ENCODE measurements around the gene FBRS.

The FBRS gene

GRCh38 chr16:30655815-30656347, 2.4 kb upstream of the FBRS start:
- DNase-seq (ENCODE audit: insufficient read length, low spot score) (no peak), FAIRE-seq (no peak)
- TF ChIP-seq CTCF (IDR thresholded peaks at IDR 0.05; ENCODE audit: insufficient read depth, missing control alignments): no peak

DNA sequence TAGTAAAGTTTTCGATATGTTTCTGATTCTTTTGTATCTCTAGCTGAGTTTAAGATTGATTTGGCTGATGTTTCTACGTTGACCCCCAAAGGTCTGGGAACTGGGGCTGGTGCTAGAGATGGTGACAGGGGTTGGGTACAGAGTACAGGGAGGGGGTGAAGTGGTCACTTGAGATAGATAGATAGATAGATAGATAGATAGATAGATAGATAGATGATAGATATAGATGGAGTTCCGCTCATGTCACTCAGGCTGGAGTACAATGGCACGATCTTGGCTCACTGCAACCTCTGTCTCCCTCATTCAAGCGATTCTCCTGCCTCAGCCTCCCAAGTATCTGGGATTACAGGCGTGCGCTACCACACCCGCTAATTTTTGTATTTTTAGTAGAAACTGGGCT, 1.8 kb upstream of the FBRS start:
- DNase-seq (ENCODE audit: insufficient read length, low spot score): no peak
- TF ChIP-seq CTCF (IDR thresholded peaks at IDR 0.05; ENCODE audit: insufficient read depth, missing control alignments): no peak
- no peak for FAIRE-seq

- DNase-seq (ENCODE audit: insufficient read length, low spot score) (no peak), FAIRE-seq (no peak)
- TF ChIP-seq CTCF (IDR thresholded peaks at IDR 0.05; ENCODE audit: insufficient read depth, missing control alignments): no peak
These were observed 1.0 kb upstream of the FBRS start for GRCh38 chr16:30656974-30657865.

- FAIRE-seq: no peak
- no peak for TF ChIP-seq CTCF (IDR thresholded peaks at IDR 0.05; ENCODE audit: insufficient read depth, missing control alignments)
- DNase-seq (ENCODE audit: insufficient read length, low spot score): no peak
These were observed 688 bp downstream of the FBRS start for GRCh38 chr16:30658731-30659506.

DNA sequence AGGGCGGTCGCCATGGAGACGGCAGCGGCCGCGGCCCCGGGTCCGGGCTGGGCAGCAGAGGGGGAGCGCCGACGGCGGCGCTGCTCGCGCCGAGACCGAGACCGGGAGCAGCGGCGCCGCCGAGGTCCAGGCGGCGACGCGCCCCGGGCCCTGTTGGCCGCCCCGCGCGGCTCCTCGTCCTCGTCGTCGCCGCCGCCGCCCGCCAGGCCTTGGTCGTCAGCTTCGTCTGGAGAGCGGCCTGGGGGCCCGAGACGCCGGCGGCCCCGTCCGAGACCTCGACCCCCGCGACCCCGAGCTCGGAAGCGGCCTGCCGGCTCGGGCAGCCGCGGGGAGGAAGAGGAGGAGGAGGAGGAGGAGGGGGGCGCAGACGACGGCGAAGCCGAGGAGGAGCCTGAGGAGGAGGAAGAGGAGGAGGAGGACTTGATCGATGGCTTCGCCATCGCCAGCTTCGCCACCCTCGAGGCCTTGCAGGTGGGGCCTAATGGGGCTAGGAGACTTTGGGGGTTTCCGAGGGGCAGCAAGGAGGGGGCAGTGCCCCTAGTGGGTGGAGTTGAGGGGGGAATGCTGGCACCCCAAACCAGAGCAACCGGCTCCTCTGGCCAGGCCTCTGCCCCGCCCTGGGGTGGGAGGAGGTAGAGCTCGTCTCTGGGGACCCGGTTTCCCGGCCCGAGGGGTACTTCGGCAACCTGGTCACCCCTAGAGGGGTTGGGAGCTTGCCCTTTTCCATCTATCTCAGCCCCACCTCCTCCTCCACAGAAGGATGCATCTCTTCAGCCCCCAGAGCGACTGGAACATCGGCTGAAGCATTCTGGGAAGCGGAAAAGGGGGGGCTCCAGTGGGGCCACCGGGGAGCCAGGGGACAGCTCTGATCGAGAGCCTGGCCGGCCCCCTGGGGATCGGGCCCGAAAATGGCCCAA, 1.5 kb downstream of the FBRS start:
- FAIRE-seq (no peak), DNase-seq (ENCODE audit: insufficient read length, low spot score) (no peak)
- TF ChIP-seq CTCF (IDR thresholded peaks at IDR 0.05; ENCODE audit: insufficient read depth, missing control alignments): no peak

- DNase-seq (ENCODE audit: insufficient read length, low spot score) (no peak), FAIRE-seq (no peak)
- no peak for TF ChIP-seq CTCF (IDR thresholded peaks at IDR 0.05; ENCODE audit: insufficient read depth, missing control alignments)
These were observed 2.4 kb downstream of the FBRS start for GRCh38 chr16:30660424-30661261.

Data from D721Med (cell line).